Natural killer cell (primary cell): Measurements from ENCODE around the gene PPP1R15B. TPM values are rescaled to one million over a fixed set of nuclear protein-coding genes. Genes with fewer than 3 reads are reported as not detected.

ENCODE experiments used
- ATAC-seq, 3 donors: fragments of 150-1000 bp in 2 of 3; fragments of 200-7000 bp in 1 of 3; cut with Tn5 transposase; 1 replicate in 1 of 3; 2 replicates in 2 of 3; pipeline ENCODE4 v1.10.0; 2021; ENCODE audit warnings: mild to moderate bottlenecking in 2 of 3, moderate library complexity in 2 of 3
- DNase-seq, 2 donors: peaks; one replicate each; pipeline versions ENCODE4 v3.0.0 to v3.0.0-alpha.2; 2013 to 2021; ENCODE audit warnings: mixed read lengths in 1 of 2
- H3K27ac ChIP-seq: one replicate; pipeline ENCODE4 v1.5.1; 2013; ENCODE audit warnings: mild to moderate bottlenecking, low read length
- H3K27me3 ChIP-seq: one replicate; pipeline ENCODE4 v1.6.1; 2013; ENCODE audit warnings: low read length; ENCODE audit not compliant: control insufficient read depth, insufficient read depth
- H3K36me3 ChIP-seq: one replicate; pipeline ENCODE4 v1.6.1; 2013; ENCODE audit warnings: low read length; ENCODE audit not compliant: control insufficient read depth, insufficient read depth
- H3K4me1 ChIP-seq: one replicate; pipeline ENCODE4 v1.6.1; 2013; ENCODE audit warnings: low read length; ENCODE audit not compliant: control insufficient read depth, insufficient read depth
- H3K4me3 ChIP-seq: one replicate; pipeline ENCODE4 v1.5.1; 2013; ENCODE audit warnings: low read length
- H3K9me3 ChIP-seq: one replicate; pipeline ENCODE4 v1.6.1; 2013; ENCODE audit warnings: low read length; ENCODE audit not compliant: control insufficient read depth, insufficient read depth
- H3K27ac Mint-ChIP-seq, 2 donors: one replicate each; pipeline ENCODE4 v1.8.0; 2022; ENCODE audit warnings: mild to moderate bottlenecking in 2 of 2, mixed read lengths in 2 of 2, moderate library complexity in 1 of 2
- H3K27me3 Mint-ChIP-seq, 2 donors: one replicate each; pipeline ENCODE4 v1.8.0; 2022; ENCODE audit warnings: low read depth in 2 of 2, mixed read lengths in 2 of 2
- H3K36me3 Mint-ChIP-seq: one replicate; pipeline ENCODE4 v1.8.0; 2022; ENCODE audit warnings: mixed read lengths
- H3K4me1 Mint-ChIP-seq, 2 donors: one replicate each; pipeline ENCODE4 v1.8.0; 2022; ENCODE audit warnings: mixed read lengths in 2 of 2
- H3K4me3 Mint-ChIP-seq: one replicate; pipeline ENCODE4 v1.8.0; 2022; ENCODE audit warnings: mild to moderate bottlenecking, moderate library complexity, mixed read lengths
- H3K9me3 Mint-ChIP-seq, 2 donors: one replicate each; pipeline ENCODE4 v1.8.0; 2022; ENCODE audit warnings: mixed read lengths in 2 of 2
- WGBS: methylation state at CpG from one replicate; pipeline ENCODE4 v1.1.7; 2013; ENCODE audit warnings: missing lambda C conversion rate; ENCODE audit not compliant: insufficient coverage; 5-methylcytosine and 5-hydroxymethylcytosine counted together
- intact Hi-C: fragments of 100-400 bp; cut with micrococcal nuclease; formaldehyde crosslinking; loops from one replicate; pipeline ENCODE4 v1.14.2; 2022
- total RNA-seq, 4 donors: library from RNA; stranded (reverse); fragments of 120-200 nt in 1 of 4; gene quantifications; one replicate each; pipeline versions ENCODE4 v1.2.3 to v1.2.4, GENCODE V29; 2013 to 2022
- TF ChIP-seq, protein P1 (sequence below): fragments of 200-600 bp; IDR thresholded peaks from one replicate; pipeline ENCODE4 v1.8.0; 2022; ENCODE audit warnings: antibody characterized with exemption

PPP1R15B gene
- total RNA-seq, 3 donors from 2014 or later (not counting 1 experiment from before 2014, with no cell fraction given), result 174 to 236 (median 222) TPM

DNA sequence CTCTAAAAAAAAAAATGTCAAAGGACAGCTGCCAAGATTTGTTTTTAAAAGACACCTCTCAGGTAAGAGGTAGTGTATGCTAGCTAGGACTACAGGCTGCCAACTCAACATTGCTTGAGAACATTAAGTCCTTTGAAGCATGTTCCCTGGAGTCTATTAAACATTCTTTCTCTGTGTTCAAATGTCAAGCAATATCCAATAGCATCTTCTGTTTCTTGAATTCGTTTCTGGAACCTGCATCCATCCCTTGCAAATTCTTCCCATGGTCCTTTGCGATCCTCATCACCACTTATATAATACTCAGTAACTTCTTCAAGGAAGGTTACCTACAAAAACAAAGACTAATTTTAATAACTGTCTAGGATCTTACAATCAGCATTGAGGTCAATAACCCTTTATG, 5.6 kb downstream of the PPP1R15B start:
- Mint-ChIP-seq H3K4me3 (peak overlapping the region; percentile 99), H3K27me3 (no peaks in the 10 kb centered on the region), H3K36me3 (peaks cover 6% of the 10 kb centered on the region), H3K4me1 (peaks cover 52 to 66% of the 10 kb centered on the region in 2 donors), H3K27ac (peak overlapping the region; percentile 98 to 100), H3K9me3 (no peaks in the 10 kb centered on the region)
- no peak overlapping the region for H3K4me3 ChIP-seq
- H3K9me3 ChIP-seq, result no peaks in the 10 kb centered on the region
- intact Hi-C loops, result no loop called here
- no peaks in the 10 kb centered on the region for H3K27me3 ChIP-seq
- TF ChIP-seq, protein P1, sequence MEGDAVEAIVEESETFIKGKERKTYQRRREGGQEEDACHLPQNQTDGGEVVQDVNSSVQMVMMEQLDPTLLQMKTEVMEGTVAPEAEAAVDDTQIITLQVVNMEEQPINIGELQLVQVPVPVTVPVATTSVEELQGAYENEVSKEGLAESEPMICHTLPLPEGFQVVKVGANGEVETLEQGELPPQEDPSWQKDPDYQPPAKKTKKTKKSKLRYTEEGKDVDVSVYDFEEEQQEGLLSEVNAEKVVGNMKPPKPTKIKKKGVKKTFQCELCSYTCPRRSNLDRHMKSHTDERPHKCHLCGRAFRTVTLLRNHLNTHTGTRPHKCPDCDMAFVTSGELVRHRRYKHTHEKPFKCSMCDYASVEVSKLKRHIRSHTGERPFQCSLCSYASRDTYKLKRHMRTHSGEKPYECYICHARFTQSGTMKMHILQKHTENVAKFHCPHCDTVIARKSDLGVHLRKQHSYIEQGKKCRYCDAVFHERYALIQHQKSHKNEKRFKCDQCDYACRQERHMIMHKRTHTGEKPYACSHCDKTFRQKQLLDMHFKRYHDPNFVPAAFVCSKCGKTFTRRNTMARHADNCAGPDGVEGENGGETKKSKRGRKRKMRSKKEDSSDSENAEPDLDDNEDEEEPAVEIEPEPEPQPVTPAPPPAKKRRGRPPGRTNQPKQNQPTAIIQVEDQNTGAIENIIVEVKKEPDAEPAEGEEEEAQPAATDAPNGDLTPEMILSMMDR, result no peak
- H3K27ac ChIP-seq, result no peak overlapping the region
- no peak for DNase-seq
- H3K4me1 ChIP-seq, result peaks cover 23% of the 10 kb centered on the region
- ATAC-seq, result no peak
- peaks cover 61% of the 10 kb centered on the region for H3K36me3 ChIP-seq
- 46% methylated on average over 2 of the region's 2 CpGs for WGBS

- ATAC-seq (no peak), DNase-seq (no peak)
- peaks cover 17% of the 10 kb centered on the region for H3K36me3 Mint-ChIP-seq
- no peaks in the 10 kb centered on the region for H3K9me3 ChIP-seq
- H3K27ac ChIP-seq, result no peak overlapping the region
- peaks cover 45 to 59% of the 10 kb centered on the region in 2 donors for H3K4me1 Mint-ChIP-seq
- H3K27me3 ChIP-seq, result no peaks in the 10 kb centered on the region
- intact Hi-C loops, result no loop called here
- no peak overlapping the region for H3K4me3 ChIP-seq
- TF ChIP-seq, protein P1, result no peak
- peaks cover 12% of the 10 kb centered on the region for H3K4me1 ChIP-seq
- H3K36me3 ChIP-seq, result peaks cover 70% of the 10 kb centered on the region
- H3K4me3 Mint-ChIP-seq, result peak overlapping the region; percentile 17
- no peaks in the 10 kb centered on the region for H3K9me3 Mint-ChIP-seq
- H3K27me3 Mint-ChIP-seq, result no peaks in the 10 kb centered on the region
- 84% methylated on average over 2 of the region's 2 CpGs for WGBS
- H3K27ac Mint-ChIP-seq, result peak overlapping the region in 1 of 2 donors; percentile 100
These were observed 7.0 kb downstream of the PPP1R15B start for GRCh38 chr1:204404629-204405028.

DNA sequence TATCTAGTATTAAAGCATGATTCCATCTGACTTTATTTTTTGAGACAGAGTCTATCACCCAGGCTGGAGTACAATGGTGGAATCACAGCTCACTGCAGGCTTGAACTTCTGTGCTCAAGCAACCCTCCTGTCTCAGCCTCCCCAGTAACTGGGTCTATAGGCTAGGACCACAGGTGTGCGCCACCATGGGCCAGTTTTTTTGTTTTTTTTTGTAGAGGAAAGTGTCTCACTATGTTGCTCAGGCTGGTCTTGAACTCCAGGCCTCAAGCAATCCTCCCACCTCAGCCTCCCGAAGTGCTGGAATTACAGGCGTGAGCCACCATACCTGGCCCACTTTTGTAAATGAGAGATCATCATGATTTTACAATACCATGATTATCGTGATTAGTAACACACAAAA, 9.2 kb downstream of the PPP1R15B start:
- H3K4me3 ChIP-seq, result no peak overlapping the region
- Mint-ChIP-seq H3K4me3 (no peak overlapping the region), H3K27ac (peak overlapping the region in 1 of 2 donors; percentile 66), H3K4me1 (peaks cover 26 to 36% of the 10 kb centered on the region in 2 donors), H3K36me3 (peaks cover 22% of the 10 kb centered on the region), H3K9me3 (no peaks in the 10 kb centered on the region), H3K27me3 (no peaks in the 10 kb centered on the region)
- H3K9me3 ChIP-seq, result no peaks in the 10 kb centered on the region
- H3K27me3 ChIP-seq, result no peaks in the 10 kb centered on the region
- WGBS, result 96% methylated on average over 3 of the region's 4 CpGs
- H3K27ac ChIP-seq, result no peak overlapping the region
- H3K36me3 ChIP-seq, result peaks cover 80% of the 10 kb centered on the region
- TF ChIP-seq, protein P1, result no peak
- DNase-seq (no peak), ATAC-seq (no peak)
- intact Hi-C loops, result no loop called here
- peaks cover 9% of the 10 kb centered on the region for H3K4me1 ChIP-seq

- Mint-ChIP-seq H3K4me3 (no peak overlapping the region), H3K36me3 (peaks cover 22% of the 10 kb centered on the region), H3K27me3 (no peaks in the 10 kb centered on the region), H3K4me1 (peaks cover 19 to 30% of the 10 kb centered on the region in 2 donors), H3K9me3 (no peaks in the 10 kb centered on the region), H3K27ac (peak overlapping the region; percentile 66 to 69)
- ATAC-seq (no peak), DNase-seq (no peak)
- Histone ChIP-seq H3K9me3 (no peaks in the 10 kb centered on the region), H3K36me3 (peaks cover 82% of the 10 kb centered on the region), H3K4me3 (no peak overlapping the region), H3K27me3 (no peaks in the 10 kb centered on the region), H3K4me1 (peaks cover 7% of the 10 kb centered on the region), H3K27ac (no peak overlapping the region)
- WGBS, result 100% methylated on average over 3 of the region's 3 CpGs
- TF ChIP-seq, protein P1, result no peak
- intact Hi-C loops, result no loop called here
These were observed 9.9 kb downstream of the PPP1R15B start for GRCh38 chr1:204401730-204402129.
